Mesenchymal stem cell (in vitro differentiated cells and primary cell): ENCODE measurements around the gene CLSTN3.

Source experiments
- DNase-seq: peaks from one replicate; pipeline ENCODE4 v3.0.0-alpha.2; 2013
- H2AFZ ChIP-seq: one replicate; pipeline ENCODE4 v1.6.1; 2013; ENCODE audit warnings: low read depth, mild to moderate bottlenecking, control low read depth, inconsistent platforms, low read length, moderate library complexity
- H2AK5ac ChIP-seq: 2 replicates; pipeline ENCODE4 v1.6.1; 2013; ENCODE audit warnings: low read length, moderate library complexity, mild to moderate bottlenecking, inconsistent platforms; ENCODE audit not compliant: severe bottlenecking
- H2BK120ac ChIP-seq: one replicate; pipeline ENCODE4 v1.6.1; 2013; ENCODE audit warnings: low read depth, mild to moderate bottlenecking, inconsistent platforms, low read length, moderate library complexity
- H2BK12ac ChIP-seq, 2 experiments: one replicate each; pipeline ENCODE4 v1.6.1; 2013; ENCODE audit warnings: inconsistent platforms in 2 of 2, low read length in 2 of 2, mild to moderate bottlenecking in 2 of 2, moderate library complexity in 2 of 2, control low read depth in 1 of 2
- H2BK15ac ChIP-seq: one replicate; pipeline ENCODE4 v1.6.1; 2013; ENCODE audit warnings: mild to moderate bottlenecking, low read depth, inconsistent platforms; ENCODE audit not compliant: poor library complexity, severe bottlenecking
- H2BK5ac ChIP-seq: 2 replicates; pipeline ENCODE4 v1.6.1; 2013; ENCODE audit warnings: low read depth, mild to moderate bottlenecking, low read length, control low read depth, inconsistent platforms; ENCODE audit not compliant: poor library complexity, severe bottlenecking
- H3K14ac ChIP-seq, 2 experiments: one replicate each; pipeline ENCODE4 v1.6.1; 2013; ENCODE audit warnings: inconsistent platforms in 2 of 2, low read length in 2 of 2, control low read depth in 1 of 2, mild to moderate bottlenecking in 1 of 2, moderate library complexity in 1 of 2
- H3K18ac ChIP-seq, 2 experiments: one replicate each; pipeline ENCODE4 v1.6.1; 2013; ENCODE audit warnings: inconsistent platforms in 2 of 2, low read length in 2 of 2, control low read depth in 1 of 2, low read depth in 1 of 2, mild to moderate bottlenecking in 1 of 2
- H3K23ac ChIP-seq, 2 experiments: one replicate each; pipeline ENCODE4 v1.6.1; 2013; ENCODE audit warnings: inconsistent platforms in 2 of 2, low read length in 2 of 2, mild to moderate bottlenecking in 2 of 2, moderate library complexity in 2 of 2, control low read depth in 1 of 2
- H3K27ac ChIP-seq: 2 replicates; pipeline ENCODE4 v1.5.1; 2013; ENCODE audit warnings: mild to moderate bottlenecking, moderate library complexity, low read length, control low read depth, inconsistent platforms; ENCODE audit not compliant: poor library complexity, severe bottlenecking
- H3K27me3 ChIP-seq, 2 experiments: 2 replicates each; pipeline versions ENCODE4 v1.6.1 to v1.7.0; 2013; ENCODE audit warnings: low read length in 2 of 2, mild to moderate bottlenecking in 2 of 2, moderate library complexity in 2 of 2, control low read depth in 1 of 2, inconsistent platforms in 1 of 2; ENCODE audit not compliant: control insufficient read depth in 1 of 2, insufficient read depth in 1 of 2
- H3K36me3 ChIP-seq, 2 experiments: 2 replicates each; pipeline versions ENCODE4 v1.6.1 to v1.7.0; 2013; ENCODE audit warnings: low read length in 2 of 2, control low read depth in 1 of 2, inconsistent platforms in 1 of 2, low read depth in 1 of 2, mild to moderate bottlenecking in 1 of 2; ENCODE audit not compliant: insufficient read depth in 2 of 2, control insufficient read depth in 1 of 2
- H3K4ac ChIP-seq, 2 experiments: one replicate each; pipeline ENCODE4 v1.6.1; 2013; ENCODE audit warnings: inconsistent platforms in 2 of 2, low read length in 2 of 2, mild to moderate bottlenecking in 2 of 2, moderate library complexity in 2 of 2, control low read depth in 1 of 2, low read depth in 1 of 2
- H3K4me1 ChIP-seq: 2 replicates; pipeline ENCODE4 v1.6.1; 2013; ENCODE audit warnings: low read depth, low read length, control low read depth; ENCODE audit not compliant: control insufficient read depth, insufficient read depth
- H3K4me2 ChIP-seq: 2 replicates; pipeline ENCODE4 v1.6.1; 2013; ENCODE audit warnings: low read length, mild to moderate bottlenecking, inconsistent platforms; ENCODE audit not compliant: poor library complexity, severe bottlenecking
- H3K4me3 ChIP-seq, 2 experiments: 2 replicates each; pipeline versions ENCODE4 v1.5.1 to v1.7.0; 2013; ENCODE audit warnings: low read length in 2 of 2, mild to moderate bottlenecking in 2 of 2, control low read depth in 1 of 2, low read depth in 1 of 2; ENCODE audit not compliant: insufficient read depth in 1 of 2
- H3K79me1 ChIP-seq: replicated peaks from 2 replicates; pipeline ENCODE4 v1.6.1; 2013; ENCODE audit warnings: mild to moderate bottlenecking, control low read depth, low read length, inconsistent platforms; ENCODE audit not compliant: poor library complexity, severe bottlenecking
- H3K9ac ChIP-seq: 2 replicates; pipeline ENCODE4 v1.7.0; 2013; ENCODE audit warnings: mild to moderate bottlenecking, low read length, moderate library complexity
- H3K9me3 ChIP-seq: 2 replicates; pipeline ENCODE4 v1.7.0; 2013; ENCODE audit warnings: mild to moderate bottlenecking, low read length; ENCODE audit not compliant: control insufficient read depth
- H4K8ac ChIP-seq: one replicate; pipeline ENCODE4 v1.6.1; 2013; ENCODE audit warnings: inconsistent platforms, mild to moderate bottlenecking, low read length, moderate library complexity
- H4K91ac ChIP-seq: one replicate; pipeline ENCODE4 v1.6.1; 2013; ENCODE audit warnings: mild to moderate bottlenecking, low read length, inconsistent platforms
- WGBS: methylation state at CpG from one replicate; pipeline ENCODE4 v1.1.7; 2013; ENCODE audit warnings: mixed read lengths; 5-methylcytosine and 5-hydroxymethylcytosine counted together

The CLSTN3 gene

DNA sequence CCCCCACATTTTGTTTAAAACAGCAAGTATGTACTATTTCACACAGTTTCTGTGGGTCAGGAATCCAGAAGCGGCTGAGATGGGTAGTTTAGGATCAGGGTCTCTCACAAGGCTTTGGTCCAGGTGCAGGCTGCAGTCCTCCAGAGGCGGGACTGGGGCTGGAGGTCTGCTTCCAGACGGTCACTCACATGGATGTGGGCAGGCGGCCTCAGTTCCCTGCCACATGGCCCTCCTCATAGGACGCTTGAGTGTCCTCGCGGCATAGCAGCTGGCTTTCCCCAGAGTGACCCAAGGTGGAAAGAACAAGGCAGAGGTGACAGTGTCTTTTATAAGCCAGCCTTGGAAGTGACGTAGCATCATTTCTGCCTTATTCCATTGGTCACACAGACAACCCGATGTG is 13.3 kb upstream of the CLSTN3 start:
- peaks cover 48 to 60% of the 10 kb centered on the region in 2 experiments for H3K36me3 ChIP-seq
- H3K9ac ChIP-seq, result no peak overlapping the region
- no peaks in the 10 kb centered on the region for H3K27me3 ChIP-seq
- WGBS, result 93% methylated on average over 9 of the region's 9 CpGs
- DNase-seq, result no peak
- H3K27ac ChIP-seq, result no peak overlapping the region
- H2BK12ac ChIP-seq, result no peak overlapping the region
- H3K9me3 ChIP-seq, result no peaks in the 10 kb centered on the region
- no peak overlapping the region for H3K14ac ChIP-seq
- H2BK120ac ChIP-seq, result no peak overlapping the region
- H3K4me1 ChIP-seq, result no peaks in the 10 kb centered on the region
- H2AK5ac ChIP-seq, result no peak overlapping the region
- no peaks in the 10 kb centered on the region for H3K79me1 ChIP-seq
- H3K23ac ChIP-seq, result no peak overlapping the region
- H2BK15ac ChIP-seq, result no peak overlapping the region
- H3K4me3 ChIP-seq, result no peak overlapping the region
- H4K8ac ChIP-seq, result no peak overlapping the region
- no peak overlapping the region for H3K4ac ChIP-seq
- no peak overlapping the region for H3K18ac ChIP-seq
- H2BK5ac ChIP-seq, result no peak overlapping the region
- H3K4me2 ChIP-seq, result no peak overlapping the region
- no peak overlapping the region for H4K91ac ChIP-seq
- H2AFZ ChIP-seq, result no peak overlapping the region

DNA sequence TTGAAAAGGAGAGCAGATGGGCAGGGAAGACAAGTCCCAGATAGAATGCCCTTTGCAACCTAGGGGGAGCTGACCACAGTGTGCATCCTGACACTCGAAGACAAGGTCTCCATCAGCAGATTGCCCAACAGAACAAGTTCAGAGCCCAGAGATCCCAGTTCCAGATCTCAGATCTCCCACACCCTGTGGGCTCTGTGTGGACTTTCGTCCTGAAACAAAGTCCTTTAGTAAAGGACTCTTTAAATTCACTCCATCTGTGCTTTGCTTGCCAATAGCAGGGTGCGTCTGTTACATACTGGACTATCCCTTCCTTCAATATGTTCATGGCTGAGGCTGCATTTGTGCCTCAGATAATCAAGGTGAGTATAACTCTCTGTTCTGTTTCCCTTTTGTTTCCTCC is 12.5 kb upstream of the CLSTN3 start:
- Histone ChIP-seq H3K9ac (no peak overlapping the region), H2BK12ac (no peak overlapping the region), H4K91ac (no peak overlapping the region), H3K14ac (no peak overlapping the region), H2BK120ac (no peak overlapping the region), H3K4me1 (no peaks in the 10 kb centered on the region), H4K8ac (no peak overlapping the region), H2AFZ (no peak overlapping the region), H3K36me3 (peaks cover 48 to 60% of the 10 kb centered on the region in 2 experiments), H3K23ac (no peak overlapping the region), H2BK5ac (no peak overlapping the region), H3K9me3 (no peaks in the 10 kb centered on the region), H3K4ac (no peak overlapping the region), H3K79me1 (no peaks in the 10 kb centered on the region), H3K27ac (no peak overlapping the region), H3K27me3 (no peaks in the 10 kb centered on the region), H2BK15ac (no peak overlapping the region), H3K4me2 (no peak overlapping the region), H3K4me3 (no peak overlapping the region), H2AK5ac (no peak overlapping the region), H3K18ac (no peak overlapping the region)
- DNase-seq, result no peak
- WGBS, result 81% methylated on average over 3 of the region's 3 CpGs

DNA sequence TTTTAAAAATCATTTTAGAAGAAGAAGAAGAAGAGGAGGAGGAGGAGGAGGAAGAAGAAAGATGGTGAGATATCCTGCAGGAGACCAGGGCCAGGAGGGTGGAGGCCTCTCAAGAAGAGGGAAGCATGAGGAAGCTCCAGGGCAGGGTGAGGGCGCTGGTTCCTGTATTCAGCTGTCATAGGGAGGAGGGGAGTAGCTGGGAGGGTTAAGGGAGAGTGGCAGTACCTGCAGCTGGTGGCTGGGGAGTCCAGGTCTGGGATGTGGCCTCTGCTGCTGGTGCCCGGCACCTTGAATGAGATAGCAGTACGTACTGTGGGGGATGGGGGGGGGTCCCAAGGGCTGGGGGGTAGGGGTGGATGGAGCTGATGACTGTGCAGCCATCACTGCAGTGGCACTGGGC is 11.3 kb upstream of the CLSTN3 start:
- no peak overlapping the region for H4K91ac ChIP-seq
- H2AFZ ChIP-seq, result no peak overlapping the region
- H3K79me1 ChIP-seq, result no peaks in the 10 kb centered on the region
- H3K14ac ChIP-seq, result no peak overlapping the region
- H2AK5ac ChIP-seq, result no peak overlapping the region
- H3K4me2 ChIP-seq, result no peak overlapping the region
- H3K18ac ChIP-seq, result no peak overlapping the region
- H4K8ac ChIP-seq, result no peak overlapping the region
- H3K4me1 ChIP-seq, result peaks cover 2% of the 10 kb centered on the region
- no peaks in the 10 kb centered on the region for H3K9me3 ChIP-seq
- WGBS, result 83% methylated on average over 3 of the region's 3 CpGs
- H2BK15ac ChIP-seq, result no peak overlapping the region
- H2BK5ac ChIP-seq, result no peak overlapping the region
- H3K36me3 ChIP-seq, result peaks cover 44 to 60% of the 10 kb centered on the region in 2 experiments
- no peak overlapping the region for H3K27ac ChIP-seq
- H3K4ac ChIP-seq, result no peak overlapping the region
- no peak for DNase-seq
- H2BK120ac ChIP-seq, result no peak overlapping the region
- H3K4me3 ChIP-seq, result no peak overlapping the region
- H3K9ac ChIP-seq, result no peak overlapping the region
- no peak overlapping the region for H3K23ac ChIP-seq
- H3K27me3 ChIP-seq, result no peaks in the 10 kb centered on the region
- H2BK12ac ChIP-seq, result no peak overlapping the region

DNA sequence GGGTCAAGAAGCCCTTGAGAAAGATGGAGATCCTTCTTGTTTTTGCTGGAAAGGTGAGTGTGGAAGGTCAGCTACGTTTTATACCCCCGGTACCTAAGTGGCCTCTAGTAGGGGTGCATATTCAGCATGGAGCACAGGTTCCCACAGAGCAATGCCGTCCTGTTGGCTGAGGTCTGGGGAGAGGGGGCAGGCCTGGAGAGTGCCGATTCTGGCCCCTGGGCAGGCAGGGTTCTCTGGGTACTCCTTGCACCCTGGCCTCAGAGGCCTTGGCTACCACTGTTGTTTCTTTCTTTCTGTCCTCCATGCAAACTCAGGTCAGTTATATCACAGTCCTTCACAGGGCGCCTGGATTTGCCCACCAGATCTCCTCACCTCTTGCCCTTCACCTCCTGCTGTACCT is 10.0 kb upstream of the CLSTN3 start:
- H3K27me3 ChIP-seq, result no peaks in the 10 kb centered on the region
- H3K4me2 ChIP-seq, result no peak overlapping the region
- H3K18ac ChIP-seq, result no peak overlapping the region
- no peak overlapping the region for H3K4me3 ChIP-seq
- no peak overlapping the region for H4K91ac ChIP-seq
- no peak overlapping the region for H4K8ac ChIP-seq
- no peak overlapping the region for H2AFZ ChIP-seq
- H3K9me3 ChIP-seq, result no peaks in the 10 kb centered on the region
- peak overlapping the region; percentile 29 for H2BK15ac ChIP-seq
- H2BK120ac ChIP-seq, result no peak overlapping the region
- no peak overlapping the region for H2BK5ac ChIP-seq
- peaks cover 2% of the 10 kb centered on the region for H3K4me1 ChIP-seq
- no peak overlapping the region for H3K23ac ChIP-seq
- peaks cover 37 to 48% of the 10 kb centered on the region in 2 experiments for H3K36me3 ChIP-seq
- no peak overlapping the region for H3K9ac ChIP-seq
- no peak overlapping the region for H2AK5ac ChIP-seq
- H3K4ac ChIP-seq, result no peak overlapping the region
- H2BK12ac ChIP-seq, result no peak overlapping the region
- no peak for DNase-seq
- H3K14ac ChIP-seq, result no peak overlapping the region
- H3K27ac ChIP-seq, result no peak overlapping the region
- H3K79me1 ChIP-seq, result no peaks in the 10 kb centered on the region
- 79% methylated on average over 5 of the region's 5 CpGs for WGBS
